Fibroblast of pulmonary artery (primary cell): ENCODE measurements around the gene NHSL1.

Source experiments
- DNase-seq: peaks from one replicate; pipeline ENCODE4 v3.0.0-alpha.2; 2010; ENCODE audit warnings: low read depth
- H3K4me3 ChIP-seq: replicated peaks from 2 replicates; pipeline ENCODE4 v1.5.1; 2011; ENCODE audit warnings: low read depth, mild to moderate bottlenecking, control low read depth, low read length, moderate library complexity
- TF ChIP-seq, protein P1 (sequence below): IDR thresholded peaks from 2 replicates; pipeline ENCODE4 v1.5.1; 2011; ENCODE audit warnings: mild to moderate bottlenecking, control low read depth, low read length, inconsistent platforms; ENCODE audit errors: missing control alignments

The NHSL1 gene

DNA sequence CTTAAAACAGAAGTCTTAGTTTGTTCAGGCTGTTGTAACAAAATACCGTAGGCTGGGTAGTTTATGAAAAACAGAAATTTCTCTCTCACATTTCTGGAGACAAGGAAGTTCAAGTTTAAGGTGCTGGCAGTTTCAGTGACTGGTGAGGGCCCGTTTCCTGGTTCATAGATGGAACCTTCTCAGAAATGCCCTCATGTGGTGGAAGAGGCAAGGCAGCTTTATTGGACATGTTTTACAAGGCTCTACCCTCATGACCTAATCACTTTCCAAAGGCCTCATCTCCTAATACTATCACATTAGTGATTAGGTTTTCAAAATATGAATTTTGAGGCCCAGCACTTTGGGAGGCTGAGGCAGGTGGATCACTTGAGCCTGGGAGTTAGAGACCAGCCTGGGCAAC lies 92.9 kb downstream of the NHSL1 start:
- H3K4me3 ChIP-seq, result no peak overlapping the region
- TF ChIP-seq, protein P1, sequence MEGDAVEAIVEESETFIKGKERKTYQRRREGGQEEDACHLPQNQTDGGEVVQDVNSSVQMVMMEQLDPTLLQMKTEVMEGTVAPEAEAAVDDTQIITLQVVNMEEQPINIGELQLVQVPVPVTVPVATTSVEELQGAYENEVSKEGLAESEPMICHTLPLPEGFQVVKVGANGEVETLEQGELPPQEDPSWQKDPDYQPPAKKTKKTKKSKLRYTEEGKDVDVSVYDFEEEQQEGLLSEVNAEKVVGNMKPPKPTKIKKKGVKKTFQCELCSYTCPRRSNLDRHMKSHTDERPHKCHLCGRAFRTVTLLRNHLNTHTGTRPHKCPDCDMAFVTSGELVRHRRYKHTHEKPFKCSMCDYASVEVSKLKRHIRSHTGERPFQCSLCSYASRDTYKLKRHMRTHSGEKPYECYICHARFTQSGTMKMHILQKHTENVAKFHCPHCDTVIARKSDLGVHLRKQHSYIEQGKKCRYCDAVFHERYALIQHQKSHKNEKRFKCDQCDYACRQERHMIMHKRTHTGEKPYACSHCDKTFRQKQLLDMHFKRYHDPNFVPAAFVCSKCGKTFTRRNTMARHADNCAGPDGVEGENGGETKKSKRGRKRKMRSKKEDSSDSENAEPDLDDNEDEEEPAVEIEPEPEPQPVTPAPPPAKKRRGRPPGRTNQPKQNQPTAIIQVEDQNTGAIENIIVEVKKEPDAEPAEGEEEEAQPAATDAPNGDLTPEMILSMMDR, result no peak
- no peak for DNase-seq

DNA sequence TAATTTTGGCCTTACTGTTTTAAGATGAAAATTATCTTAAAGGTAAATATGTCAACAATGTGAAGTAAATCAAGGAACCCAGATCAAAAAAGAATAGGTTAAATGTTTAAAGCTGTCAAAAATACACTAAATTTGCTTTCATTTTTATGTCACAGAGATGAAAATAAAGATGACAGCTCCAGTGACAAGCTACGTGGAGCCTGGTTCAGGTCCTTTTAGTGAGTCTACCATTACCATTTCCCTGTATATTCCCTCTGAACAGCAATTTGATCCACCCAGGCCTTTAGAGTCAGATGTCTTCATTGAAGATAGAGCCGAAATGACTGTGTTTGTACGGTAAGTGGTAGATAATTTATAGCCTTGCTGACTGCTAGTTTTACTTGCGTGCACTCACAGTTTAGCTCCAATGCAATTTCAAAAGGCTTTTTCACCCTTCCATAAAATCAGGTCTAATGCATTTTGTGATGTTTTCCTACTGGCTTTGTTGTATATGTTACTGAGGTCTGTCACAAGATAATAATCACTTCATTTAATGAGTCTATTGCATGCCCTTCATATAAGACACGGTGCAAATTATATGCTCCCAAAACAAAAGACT lies 93.4 kb downstream of the NHSL1 start:
- no peak for DNase-seq
- no peak overlapping the region for H3K4me3 ChIP-seq
- TF ChIP-seq, protein P1, result no peak

DNA sequence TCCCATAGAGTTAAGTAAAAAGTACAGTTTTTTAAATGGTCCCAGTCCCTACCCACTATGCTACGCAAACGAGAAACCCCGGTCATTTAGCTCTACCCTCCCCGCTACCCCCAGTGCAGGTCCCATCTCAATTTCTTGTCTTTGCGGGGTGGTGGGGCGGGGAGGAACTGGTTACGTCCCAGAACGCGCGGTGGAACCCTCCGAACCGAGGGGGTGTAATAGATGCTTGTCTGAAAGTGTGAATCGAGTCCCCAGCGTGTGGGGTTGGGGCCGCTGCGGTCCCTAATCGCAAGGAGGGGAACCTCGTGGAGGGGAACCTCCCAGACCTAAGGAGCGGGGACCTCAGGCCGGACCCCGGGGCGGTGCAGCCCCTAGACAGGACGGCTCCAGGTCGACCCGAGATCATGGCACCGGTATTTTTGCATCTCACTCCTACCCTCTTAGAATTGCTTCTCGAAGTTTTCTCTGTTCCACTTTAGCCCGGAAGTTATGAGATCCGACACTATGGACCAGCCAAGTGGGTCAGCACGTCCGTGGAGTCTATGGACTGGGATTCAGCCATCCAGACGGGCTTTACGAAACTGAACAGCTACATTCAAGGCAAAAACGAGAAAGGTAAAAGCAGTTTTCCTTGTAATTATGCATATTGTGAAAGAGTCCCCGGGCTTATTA lies 94.5 kb downstream of the NHSL1 start:
- DNase-seq, result no peak
- H3K4me3 ChIP-seq, result peak overlapping the region; percentile 88
- TF ChIP-seq, protein P1, result no peak

DNA sequence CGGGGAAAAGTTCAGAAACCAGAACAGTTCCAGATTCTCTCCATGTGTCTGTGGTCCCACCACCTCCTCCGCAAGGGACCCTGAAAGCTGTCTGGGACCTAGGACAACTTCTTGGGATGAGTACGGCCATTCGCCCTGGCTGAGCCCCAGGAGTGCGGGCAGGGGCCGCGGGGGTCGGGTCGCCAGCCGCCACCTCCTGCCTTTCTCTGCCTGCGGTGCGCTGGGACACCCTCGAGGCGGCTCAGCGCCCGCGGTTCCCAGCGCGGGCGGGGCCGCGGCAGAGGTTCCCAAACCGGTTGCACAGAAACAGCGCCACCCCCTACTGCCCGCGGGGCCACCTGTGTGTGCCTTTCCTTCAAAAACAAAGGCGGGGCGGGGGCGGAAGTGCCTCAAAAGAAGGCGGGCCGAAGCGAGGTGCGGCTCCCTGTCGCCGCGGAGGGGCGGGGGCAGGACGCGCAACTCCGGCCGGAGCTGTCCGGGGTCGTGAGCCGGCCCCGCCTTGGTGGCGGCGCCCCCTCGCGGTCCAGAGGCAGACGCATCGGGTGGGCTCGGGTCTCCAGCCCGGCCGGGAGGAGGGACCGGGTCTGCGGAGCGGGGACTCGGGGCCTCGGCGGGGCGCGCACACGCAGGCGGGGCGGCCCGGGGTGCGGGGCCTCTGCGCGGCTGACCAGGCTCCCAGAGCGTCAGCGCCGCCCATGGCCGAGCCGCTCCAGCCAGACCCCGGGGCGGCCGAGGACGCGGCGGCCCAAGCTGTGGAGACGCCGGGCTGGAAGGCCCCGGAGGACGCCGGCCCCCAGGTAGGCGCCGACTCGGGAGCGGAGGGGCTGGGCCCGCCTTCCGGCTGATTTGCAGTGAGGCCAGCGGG lies 95.3 kb downstream of the NHSL1 start, which contains the start of gene HEBP2:
TSS of gene HEBP2 (plus strand) at position 423 of the 865 bp plus-strand sequence. CDS start at position 696, 273 bp downstream.
- peak within 1 kb of the TSS; percentile 88 for H3K4me3 ChIP-seq
- peak; percentile 82 for DNase-seq
- TF ChIP-seq, protein P1, result no peak

DNA sequence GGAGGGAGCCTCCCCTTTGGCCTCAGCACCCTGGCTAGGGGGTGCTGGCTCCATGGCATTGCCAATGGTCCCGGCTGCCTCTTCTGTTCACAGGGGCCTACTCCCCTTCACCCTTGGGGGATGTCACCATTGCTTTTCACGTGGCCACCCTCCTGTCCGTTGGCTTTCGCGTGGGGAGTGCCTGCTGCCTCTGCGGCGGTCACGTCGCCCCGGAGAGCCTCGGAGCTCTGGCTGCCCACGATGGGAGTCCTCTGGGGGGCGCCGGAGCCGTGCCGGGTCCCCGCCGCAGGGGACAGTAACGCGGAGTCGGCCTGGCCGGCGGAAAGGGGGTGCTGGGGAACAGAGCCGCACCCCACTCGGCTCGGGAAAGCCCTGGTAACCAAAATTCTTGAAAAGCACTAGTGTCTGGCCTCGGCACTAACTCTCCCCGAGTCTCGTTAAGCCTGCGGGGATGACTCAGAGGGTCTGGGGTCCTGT lies 95.9 kb downstream of the NHSL1 start:
- TF ChIP-seq, protein P1, result no peak
- DNase-seq, result peak; percentile 20
- H3K4me3 ChIP-seq, result peak overlapping the region; percentile 88

DNA sequence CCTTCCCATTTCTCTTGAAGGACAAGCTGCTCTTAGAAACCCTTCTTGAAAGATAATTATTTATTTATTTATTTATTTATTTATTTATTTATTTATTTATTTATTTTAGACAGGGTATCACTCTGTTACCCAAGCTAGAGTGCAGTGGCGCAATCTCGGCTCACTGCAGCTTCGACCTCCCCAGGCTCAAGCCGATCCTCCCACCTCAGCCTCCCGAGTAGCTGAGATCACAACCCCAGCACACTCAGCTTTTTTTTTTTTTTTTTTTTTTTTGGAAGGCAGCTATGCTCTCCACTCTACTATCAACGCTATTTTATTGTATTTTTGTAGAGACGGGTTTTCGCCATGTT lies 96.5 kb downstream of the NHSL1 start:
- DNase-seq, result no peak
- H3K4me3 ChIP-seq, result no peak overlapping the region
- TF ChIP-seq, protein P1, result no peak
